Measurements from ENCODE around the gene NFKBIL1. TPM values are rescaled to one million over a fixed set of nuclear protein-coding genes. Genes with fewer than 3 reads are reported as not detected.
"Not testable (repeated sequence)": the region's sequence is repeated elsewhere in the genome, so short reads cannot be mapped to it uniquely, and the experiment has no call there.

NFKBIL1 gene, protein sequence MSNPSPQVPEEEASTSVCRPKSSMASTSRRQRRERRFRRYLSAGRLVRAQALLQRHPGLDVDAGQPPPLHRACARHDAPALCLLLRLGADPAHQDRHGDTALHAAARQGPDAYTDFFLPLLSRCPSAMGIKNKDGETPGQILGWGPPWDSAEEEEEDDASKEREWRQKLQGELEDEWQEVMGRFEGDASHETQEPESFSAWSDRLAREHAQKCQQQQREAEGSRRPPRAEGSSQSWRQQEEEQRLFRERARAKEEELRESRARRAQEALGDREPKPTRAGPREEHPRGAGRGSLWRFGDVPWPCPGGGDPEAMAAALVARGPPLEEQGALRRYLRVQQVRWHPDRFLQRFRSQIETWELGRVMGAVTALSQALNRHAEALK
- total RNA-seq (2014; rRNA removed; shearing (Covaris generic)), result 20.5 and 20.6 TPM in 2 replicates
- 16.7 and 20.7 TPM in 2 replicates for polyA plus RNA-seq (2014; cell fraction: nucleus; rRNA removed)

DNA sequence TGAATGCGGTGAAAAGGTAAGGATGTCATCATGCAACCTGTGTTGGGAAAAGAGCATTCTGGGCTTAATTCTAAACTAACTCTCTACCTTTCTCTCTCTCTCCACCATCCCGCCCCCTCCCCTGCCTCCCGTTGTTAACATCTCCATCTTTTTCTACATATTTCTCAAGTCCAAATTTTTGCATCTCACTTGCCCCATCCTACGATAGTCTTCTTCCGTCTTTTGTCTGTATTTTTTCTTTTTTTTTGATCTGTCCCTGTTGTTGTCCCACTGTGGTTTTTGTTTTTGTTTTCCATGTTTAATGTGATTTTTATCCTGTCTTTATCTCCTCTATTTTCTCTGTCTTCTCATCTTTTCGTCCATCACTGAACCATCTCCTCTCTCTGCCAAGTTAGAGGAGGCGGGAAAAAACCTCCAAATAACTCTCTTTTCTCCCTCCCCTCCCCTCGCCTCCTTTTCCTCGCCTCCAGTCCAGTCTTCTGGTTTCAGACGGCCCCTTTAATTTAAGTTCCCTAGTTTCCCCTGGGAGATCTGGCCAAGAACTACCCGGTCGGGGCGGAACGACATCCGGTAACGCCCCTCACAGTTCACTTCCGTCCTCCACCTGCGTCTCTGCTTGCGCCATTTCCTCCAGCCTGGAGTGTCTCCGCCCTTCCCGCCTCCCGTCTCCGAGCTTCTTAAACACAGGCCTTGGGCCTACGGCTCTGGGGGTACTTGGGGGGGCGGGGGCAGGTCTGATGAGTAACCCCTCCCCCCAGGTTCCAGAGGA is at the start of gene NFKBIL1:
TSS of gene NFKBIL1 (plus strand) at position 651 of the 769 bp plus-strand sequence. CDS start at position 738, 87 bp downstream.
- peak; percentile 90 for DNase-seq (ENCODE audit: extremely low read depth, low read depth)

DNA sequence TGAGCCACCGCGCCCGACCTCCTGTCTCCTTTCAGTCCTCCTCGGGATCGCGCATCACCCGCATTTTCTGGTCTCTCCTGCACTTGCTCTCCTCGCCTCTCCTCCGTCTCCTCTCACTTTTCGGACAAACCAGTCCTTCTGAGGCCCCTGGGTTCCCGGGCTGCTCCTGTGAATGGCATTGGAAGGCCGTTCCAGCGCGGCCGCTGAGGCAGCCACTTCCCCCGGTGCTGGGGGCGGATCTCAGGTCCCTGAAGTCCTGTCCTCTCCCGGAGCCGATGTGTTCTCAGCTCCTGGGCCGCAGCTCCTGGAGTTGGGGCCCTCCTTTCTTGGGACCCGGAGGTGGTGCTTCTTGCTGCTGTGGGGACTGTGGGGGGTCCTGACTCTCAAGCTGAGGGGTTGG is 48.7 kb upstream of the NFKBIL1 start:
- no peak for DNase-seq (ENCODE audit: extremely low read depth, low read depth)

DNA sequence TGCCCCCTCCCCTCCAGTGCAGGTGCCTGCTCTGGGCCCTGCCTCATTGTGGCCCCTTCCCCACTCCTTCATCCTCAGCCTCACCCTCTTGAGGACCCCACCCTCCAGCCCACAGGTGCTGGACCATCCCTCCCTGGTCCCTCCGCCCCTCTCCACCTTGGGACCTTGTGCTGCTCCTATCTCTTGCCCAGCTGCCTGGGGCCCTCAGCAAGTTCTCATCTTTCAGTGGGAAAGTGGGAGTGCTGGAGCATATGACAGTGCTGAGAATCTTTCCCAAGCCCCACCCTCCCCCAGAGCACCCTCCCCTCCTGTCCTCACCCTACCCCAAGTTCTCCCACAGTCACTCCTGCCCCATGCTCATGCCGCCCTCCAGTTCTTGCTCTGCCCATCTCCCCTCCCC is 47.8 kb upstream of the NFKBIL1 start:
- not testable (repeated sequence) for DNase-seq (ENCODE audit: extremely low read depth, low read depth)

DNA sequence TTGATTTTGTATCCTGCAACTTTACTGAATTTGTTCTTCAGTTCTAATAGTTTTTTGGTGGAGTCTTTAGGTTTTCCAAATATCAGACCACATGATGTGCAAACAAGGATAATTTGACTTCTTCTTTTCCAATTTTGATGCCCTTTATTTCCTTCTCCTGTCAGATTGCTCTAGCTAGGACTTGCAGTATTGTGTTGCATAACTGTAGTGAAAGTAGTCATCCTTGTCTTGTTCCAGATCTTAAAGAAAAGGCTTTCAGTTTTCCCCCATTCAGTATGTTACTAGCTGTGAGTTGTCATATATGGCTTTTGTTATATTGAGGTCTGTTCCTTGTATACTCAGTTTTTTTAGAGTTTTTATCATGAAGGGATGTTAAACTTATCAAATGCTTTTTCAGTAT is 44.8 kb upstream of the NFKBIL1 start:
- DNase-seq (ENCODE audit: extremely low read depth, low read depth), result no peak

DNA sequence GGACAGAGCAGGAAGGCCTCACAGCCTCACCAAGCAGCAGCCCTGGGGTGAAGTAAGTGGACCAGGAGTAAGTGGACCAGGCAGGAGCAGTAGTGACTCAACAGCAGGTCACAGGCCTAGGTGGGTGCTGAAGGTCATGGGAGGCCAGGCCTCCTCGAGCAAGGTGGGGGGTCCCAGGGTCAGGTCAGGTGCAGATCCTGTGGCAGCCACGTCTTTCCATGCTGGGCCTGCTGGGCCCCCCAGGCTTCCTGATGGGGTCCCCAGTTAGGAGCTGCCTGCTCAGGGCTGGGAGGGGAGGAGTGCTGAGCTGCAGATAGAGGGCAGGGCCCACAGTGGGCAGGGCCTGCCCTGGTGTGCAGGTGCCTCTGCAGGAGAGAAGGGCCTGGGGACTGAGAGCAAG is 38.4 kb upstream of the NFKBIL1 start:
- DNase-seq (ENCODE audit: extremely low read depth, low read depth), result not testable (repeated sequence)

DNA sequence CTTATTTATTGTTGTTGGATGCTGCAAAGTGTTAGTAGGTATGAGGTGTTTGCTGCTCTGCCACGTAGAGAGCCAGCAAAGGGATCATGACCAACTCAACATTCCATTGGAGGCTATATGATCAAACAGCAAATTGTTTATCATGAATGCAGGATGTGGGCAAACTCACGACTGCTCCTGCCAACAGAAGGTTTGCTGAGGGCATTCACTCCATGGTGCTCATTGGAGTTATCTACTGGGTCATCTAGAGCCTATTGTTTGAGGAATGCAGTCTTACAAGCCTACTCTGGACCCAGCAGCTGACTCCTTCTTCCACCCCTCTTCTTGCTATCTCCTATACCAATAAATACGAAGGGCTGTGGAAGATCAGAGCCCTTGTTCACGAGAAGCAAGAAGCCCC is 37.4 kb upstream of the NFKBIL1 start:
- DNase-seq (ENCODE audit: extremely low read depth, low read depth), result no peak

DNA sequence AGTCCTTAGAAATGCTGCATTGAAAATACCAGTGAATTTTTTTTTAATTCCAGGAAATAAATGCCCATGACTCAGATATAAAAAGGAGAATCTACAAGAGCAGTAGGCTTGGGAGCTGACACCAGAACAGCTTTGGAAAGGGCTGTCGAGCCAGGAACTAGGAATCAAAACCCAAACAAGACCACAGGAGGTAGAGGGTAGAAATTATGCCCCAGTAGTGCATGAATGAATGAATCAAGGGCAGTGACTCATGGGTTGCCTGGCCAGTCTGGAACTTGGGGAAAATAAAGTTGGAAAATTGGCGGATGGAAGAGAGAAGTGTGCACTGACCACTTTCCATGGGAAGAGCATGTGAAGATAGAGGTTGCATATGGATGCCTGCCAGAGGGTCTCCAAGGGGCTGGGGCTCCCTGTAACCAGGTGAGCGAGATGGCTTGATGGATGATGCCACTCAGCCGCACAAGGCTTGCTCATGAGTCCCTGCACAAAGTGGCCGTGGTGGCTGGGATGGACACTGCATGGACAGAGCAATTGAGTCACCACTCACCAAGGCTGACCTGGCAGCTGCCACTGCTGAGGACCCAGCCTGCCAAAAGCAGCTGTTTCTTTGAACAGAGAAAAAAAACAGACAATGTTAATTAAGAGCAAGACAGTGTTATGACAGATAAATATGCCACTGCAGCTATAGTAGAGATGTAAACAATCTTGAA is 33.8 kb upstream of the NFKBIL1 start:
- no peak for DNase-seq (ENCODE audit: extremely low read depth, low read depth)

DNA sequence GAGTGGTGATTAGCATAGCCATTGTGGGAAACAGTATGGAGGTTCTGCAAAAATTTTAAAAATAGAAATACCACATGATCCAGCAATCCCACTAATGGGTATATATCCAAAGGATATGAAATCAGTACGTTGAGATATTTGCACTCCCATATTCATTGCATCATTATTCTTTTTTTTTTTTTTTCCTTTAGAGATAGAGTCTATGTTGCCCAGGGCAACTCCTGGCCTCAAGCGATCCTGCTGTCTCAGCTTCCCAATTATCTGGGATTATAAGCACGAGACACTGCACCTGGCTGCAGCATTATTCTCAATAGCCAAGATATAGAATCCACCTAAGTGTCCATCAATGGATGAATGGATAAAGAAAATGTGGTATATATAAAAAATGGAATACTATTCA is 25.6 kb upstream of the NFKBIL1 start:
- no peak for DNase-seq (ENCODE audit: extremely low read depth, low read depth)

DNA sequence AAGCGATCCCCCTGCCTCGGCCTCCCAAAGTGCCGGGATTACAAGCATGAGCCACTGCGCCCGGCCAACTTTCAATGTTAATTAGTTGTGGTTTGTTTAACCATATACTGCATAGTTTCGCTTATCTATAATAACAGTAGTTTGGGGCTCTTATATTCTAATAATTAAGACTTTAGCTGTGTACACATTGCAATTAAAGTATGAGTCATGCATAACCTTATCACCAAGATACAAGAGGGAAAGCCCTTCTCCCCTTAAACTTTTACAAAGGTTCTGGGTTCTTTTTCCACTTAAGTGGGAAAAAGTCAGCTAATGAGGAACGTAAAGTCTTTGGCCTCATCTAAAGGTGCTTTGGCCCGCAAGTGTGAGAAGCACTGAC is 21.9 kb upstream of the NFKBIL1 start:
- no peak for DNase-seq (ENCODE audit: extremely low read depth, low read depth)

DNA sequence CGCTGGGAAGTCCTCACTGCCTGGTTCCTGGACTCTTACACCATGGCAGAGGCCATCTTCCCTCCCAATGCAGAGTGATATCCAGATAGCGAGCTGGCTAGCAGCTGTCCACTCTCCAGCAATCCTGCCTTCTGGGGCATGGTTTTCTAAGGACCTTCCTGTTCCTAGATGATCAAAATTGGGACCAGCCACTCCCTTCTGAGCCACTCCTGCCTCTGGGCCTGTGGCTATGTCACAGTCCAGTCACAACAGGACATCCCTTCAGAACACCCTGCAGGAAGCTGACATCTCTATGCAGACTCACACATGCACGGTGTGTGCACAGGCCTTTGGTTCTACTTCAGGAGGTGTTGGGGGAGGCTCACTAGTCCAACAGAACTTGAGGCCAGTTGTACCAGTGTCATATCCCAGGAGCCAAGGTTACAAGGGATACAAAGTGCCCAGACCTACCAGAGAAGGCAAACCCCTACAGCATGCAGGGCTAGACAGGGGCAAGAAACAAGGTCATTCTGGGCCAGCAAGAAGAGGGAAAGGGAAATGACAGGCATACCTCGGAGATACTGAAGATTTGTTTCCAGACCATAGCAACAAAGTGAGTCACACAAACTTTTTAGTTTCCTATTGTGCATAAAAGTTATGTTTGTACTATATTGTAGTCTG is 21.3 kb upstream of the NFKBIL1 start:
- DNase-seq (ENCODE audit: extremely low read depth, low read depth), result no peak

DNA sequence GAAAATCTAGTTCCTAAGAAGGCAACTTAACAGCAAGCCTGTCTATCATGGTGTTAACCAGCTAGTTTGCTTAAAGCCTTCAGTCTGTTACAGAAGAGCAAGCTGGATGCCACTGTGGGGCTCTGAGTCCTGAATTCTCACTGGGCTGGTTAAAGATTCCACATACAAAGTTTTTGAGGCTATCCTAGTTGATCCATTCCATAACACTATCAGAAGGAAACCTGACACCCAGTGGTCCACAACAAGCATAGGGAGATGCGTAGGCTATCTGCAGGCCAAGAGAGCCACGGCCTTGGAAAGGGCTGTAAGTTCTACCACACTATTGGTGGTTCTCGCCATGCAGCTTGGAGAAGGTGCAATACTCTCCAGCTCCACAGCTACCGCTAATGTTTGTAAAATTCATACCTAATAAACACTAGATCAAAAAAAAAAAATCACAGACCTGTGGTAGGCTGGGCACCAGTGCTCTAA is 19.1 kb upstream of the NFKBIL1 start:
- no peak for DNase-seq (ENCODE audit: extremely low read depth, low read depth)

DNA sequence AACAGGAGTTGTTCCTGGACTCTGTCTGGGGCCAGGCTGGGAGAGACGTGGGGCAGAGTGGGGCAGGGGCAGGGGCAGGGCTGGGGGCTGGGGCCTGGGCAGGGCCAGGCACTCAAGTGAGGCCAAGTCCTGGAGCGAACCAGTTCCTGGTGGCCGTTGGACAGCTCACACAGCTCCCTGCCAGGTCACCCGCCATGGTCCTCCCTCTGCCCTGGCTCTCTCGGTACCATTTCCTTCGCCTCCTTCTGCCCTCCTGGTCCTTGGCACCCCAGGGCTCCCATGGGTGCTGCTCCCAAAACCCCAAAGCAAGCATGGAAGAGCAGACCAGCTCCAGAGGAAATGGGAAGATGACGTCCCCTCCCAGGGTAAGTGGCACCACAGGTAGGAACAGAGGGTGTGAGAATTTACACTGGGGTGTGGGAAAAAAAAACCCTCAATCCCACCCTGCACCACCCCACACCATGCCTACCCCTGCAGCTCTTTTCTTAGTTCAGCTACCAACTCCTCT is 18.5 kb upstream of the NFKBIL1 start, which contains the start of gene MCCD1:
TSS of gene MCCD1 (plus strand) at position 142 of the 508 bp plus-strand sequence. CDS start at position 195, 53 bp downstream.
- no peak for DNase-seq (ENCODE audit: extremely low read depth, low read depth)

DNA sequence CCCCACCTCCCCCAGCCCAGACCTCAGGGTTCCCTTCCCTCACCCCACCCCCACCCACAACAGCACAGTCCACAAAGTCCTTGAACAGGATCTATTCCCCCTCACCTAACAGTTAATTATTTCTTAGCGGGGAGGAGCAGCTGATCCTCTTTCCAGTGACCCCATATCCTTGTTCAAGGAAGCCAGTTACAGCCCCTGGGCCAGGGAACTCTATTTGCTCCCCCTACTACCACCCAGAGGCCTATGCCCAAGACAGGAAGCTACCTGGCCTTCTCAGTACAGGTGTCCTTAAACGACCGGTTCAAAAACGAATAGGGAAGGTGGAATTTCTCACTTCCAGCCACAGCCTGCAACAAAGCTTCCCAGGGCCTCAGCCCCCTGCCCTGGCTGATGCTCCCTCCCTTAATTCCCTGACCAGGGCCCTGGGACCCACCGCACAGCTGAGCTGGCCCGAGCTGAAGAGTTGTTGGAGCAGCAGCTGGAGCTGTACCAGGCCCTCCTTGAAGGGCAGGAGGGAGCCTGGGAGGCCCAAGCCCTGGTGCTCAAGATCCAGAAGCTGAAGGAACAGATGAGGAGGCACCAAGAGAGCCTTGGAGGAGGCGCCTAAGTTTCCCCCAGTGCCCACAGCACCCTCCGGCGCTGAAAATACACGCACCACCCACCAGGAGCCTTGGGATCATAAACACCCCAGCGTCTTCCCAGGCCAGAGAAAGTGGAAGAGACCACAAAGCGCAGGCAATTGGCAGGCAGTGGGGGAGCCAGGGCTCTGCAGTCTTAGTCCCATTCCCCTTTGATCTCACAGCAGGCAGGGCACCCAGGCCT is 17.9 kb upstream of the NFKBIL1 start:
- no peak for DNase-seq (ENCODE audit: extremely low read depth, low read depth)

DNA sequence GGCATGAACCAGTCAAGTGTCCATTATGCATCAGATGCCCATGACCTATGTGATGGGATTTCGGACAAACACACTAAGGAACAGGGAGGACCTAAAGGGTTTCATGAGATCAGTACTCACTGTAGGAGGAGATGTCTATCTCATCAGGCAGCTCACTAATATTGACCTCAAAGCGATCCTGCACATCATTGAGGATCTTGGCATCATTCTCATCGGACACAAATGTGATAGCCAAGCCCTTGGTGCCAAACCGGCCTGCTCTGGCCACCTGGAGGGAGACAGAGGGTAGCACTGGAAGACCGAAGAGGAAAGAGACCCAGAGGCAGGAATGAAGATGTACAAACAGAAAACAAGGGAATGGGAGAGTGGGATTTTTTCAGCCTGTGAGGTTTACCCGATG is 16.7 kb upstream of the NFKBIL1 start:
- no peak for DNase-seq (ENCODE audit: extremely low read depth, low read depth)

DNA sequence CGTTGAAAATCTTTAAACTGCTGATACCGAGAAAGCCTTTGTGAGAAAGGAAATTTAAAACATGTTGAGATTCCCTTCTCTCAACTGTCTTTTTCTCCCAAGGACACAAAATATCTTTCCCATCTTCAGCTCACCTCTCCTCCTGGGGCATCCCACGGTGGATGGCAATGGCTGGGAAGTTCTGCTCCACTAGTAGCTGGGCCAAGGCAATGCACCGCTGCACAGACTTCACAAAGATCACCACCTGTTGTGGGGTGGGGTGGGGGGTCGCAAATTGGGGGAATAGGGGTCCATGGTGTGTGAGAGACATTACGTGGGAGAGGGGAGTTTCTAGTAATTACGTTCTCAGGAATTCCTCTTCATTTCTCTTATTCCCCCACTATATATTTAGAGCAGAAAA is 16.2 kb upstream of the NFKBIL1 start:
- no peak for DNase-seq (ENCODE audit: extremely low read depth, low read depth)

DNA sequence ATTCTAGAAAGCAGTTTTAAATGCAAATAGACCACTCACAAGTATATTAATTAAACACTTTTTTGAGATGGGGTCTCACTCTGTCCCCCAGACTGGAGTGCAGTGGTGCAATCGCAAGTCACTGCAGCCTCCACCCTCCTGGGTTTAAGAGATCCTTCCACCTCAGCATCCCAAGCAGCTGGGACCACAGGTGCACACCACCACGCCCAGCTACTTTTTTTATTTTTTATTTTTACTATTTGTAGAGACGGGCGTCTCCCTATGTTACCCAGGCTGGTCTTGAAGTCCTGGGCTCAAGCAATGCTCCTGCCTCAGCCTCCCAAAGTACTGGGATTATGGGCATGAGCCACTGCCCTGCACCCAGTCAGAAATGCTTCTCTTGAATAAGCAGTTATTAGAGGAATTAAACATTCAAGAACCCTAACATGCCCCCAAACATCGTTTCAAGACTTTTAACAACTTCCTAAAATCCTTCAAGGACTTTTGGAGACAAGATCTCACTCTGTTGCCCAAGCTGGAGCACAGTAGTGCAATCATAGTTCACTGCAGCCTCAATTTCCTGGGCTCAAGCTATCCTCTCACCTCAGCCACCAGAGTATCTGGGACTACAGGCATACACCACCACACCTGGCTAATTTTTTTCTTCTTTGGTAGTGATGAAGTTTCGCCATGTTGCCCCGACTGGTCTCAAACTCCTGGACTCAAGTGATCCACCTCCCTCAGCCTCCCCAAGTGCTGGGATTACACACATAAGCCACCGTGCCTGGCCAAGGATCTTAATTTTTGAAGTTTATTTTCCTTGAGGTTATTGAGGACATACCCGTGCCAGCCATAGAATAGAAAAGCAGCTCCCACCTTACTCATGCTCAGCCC is 15.4 kb upstream of the NFKBIL1 start:
- no peak for DNase-seq (ENCODE audit: extremely low read depth, low read depth)

DNA sequence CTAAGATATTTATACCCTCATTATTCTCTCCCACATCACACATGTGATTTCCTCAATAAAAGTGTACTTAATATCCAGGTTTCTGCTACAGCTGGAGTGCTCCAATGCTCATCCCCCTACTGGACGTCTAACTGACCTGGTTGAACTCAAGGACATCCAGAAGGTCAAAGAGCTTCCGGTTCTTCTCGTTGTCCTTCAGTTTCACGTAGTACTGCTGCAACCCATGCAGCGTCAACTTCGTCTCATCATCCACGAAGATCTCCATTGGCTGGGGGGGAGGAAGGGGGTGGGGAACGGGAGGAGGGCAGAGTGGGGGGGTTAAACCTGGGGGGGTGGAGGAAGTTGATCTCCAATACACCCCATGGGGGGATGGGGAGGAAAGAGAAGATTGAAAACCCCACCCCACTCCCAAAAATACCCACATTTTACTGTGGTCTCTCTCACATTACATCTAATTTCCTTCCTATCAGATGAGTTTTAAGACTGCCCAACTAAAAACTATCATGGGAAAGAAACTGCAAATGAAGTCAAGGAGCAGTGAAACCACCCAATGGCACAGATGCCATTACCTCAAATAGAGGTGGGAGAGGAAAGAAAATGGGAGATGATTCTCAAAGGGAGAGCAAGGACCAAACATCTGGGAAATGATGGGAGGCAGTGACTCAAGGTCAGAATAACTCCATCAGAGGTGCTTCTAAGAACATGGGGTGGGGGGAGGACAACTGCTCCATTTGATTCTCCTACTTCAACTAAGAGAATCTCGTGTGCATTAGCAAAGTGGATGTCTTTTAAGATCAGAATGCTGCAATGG is 14.6 kb upstream of the NFKBIL1 start:
- DNase-seq (ENCODE audit: extremely low read depth, low read depth), result no peak

DNA sequence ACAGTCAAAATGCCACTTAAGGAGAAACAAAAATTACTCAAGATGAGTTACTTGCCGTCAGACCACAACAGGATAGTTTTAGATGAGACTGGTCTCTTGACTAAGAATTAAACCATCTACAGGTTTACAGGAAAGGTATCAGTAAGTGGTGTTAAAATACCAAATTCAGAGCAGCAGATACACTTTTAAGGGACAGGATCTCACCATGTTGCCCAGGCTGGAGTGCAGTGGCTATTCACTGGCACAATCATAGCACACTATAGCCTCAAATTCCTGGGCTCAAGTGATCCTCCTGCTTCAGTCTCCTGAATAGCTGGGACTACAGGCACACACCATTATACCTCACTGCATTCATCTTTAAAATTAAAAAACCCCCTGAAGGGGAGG is 14.0 kb upstream of the NFKBIL1 start:
- no peak for DNase-seq (ENCODE audit: extremely low read depth, low read depth)
